ENCODE results near the gene SLC9A9.

- no peak for TF ChIP-seq EZH2phosphoT487 (IDR thresholded peaks at IDR 0.05; ENCODE audit: low read depth, severe bottlenecking, unreplicated experiment)
- no peak for TF ChIP-seq CTCF (IDR thresholded peaks at IDR 0.05; ENCODE audit: poor library complexity)
- TF ChIP-seq EZH2 (IDR thresholded peaks at IDR 0.05; ENCODE audit: borderline replicate concordance): no peak
Measured at GRCh38 chr3:143896486-143896885, 48.2 kb upstream of the SLC9A9 start.
